ENCODE data around the gene NEDD4L. TPM values are rescaled to one million over a fixed set of nuclear protein-coding genes. Genes with fewer than 3 reads are reported as not detected.

NEDD4L gene
- total and polyA plus RNA-seq, 4 experiments from 2014 or later, result 2.8 to 4.1 (median 3.8) TPM

GRCh38 chr18:58026857-58027256, 17.2 kb upstream of the NEDD4L start:
- no peaks in the 10 kb centered on the region for H3K9me3 Mint-ChIP-seq
- no peaks in the 10 kb centered on the region for H3K4me1 Mint-ChIP-seq
- Histone ChIP-seq H3K9me3 (ENCODE audit: control insufficient read depth in 1 of 2, low read length in 2 of 2) (no peaks in the 10 kb centered on the region), H3K27ac (ENCODE audit: low read depth, low read length) (no peak overlapping the region), H3K36me3 (ENCODE audit: insufficient read depth, low read length) (no peaks in the 10 kb centered on the region), H3K4me1 (ENCODE audit: insufficient read depth, low read length) (no peaks in the 10 kb centered on the region), H3K27me3 (ENCODE audit: insufficient read depth, low read length) (no peaks in the 10 kb centered on the region), H3K4me3 (ENCODE audit: low read length in 2 of 2) (no peak overlapping the region)
- POLR2A ChIA-PET (ENCODE audit: partially characterized antibody), result no interaction called here
- no peak overlapping the region for H3K27ac Mint-ChIP-seq
- intact Hi-C loops (cut with micrococcal nuclease), result no loop called here
- no peaks in the 10 kb centered on the region for H3K36me3 Mint-ChIP-seq
- H3K4me3 Mint-ChIP-seq, result no peak overlapping the region
- CTCF ChIA-PET (ENCODE audit: partially characterized antibody), result no interaction called here
- peaks cover 3 to 4% of the 10 kb centered on the region in 2 donors for H3K27me3 Mint-ChIP-seq
- DNase-seq, result no peak

- H3K9me3 Mint-ChIP-seq, result no peaks in the 10 kb centered on the region
- Histone ChIP-seq H3K36me3 (ENCODE audit: insufficient read depth, low read length) (no peaks in the 10 kb centered on the region), H3K4me1 (ENCODE audit: insufficient read depth, low read length) (no peaks in the 10 kb centered on the region), H3K9me3 (ENCODE audit: control insufficient read depth in 1 of 2, low read length in 2 of 2) (no peaks in the 10 kb centered on the region), H3K4me3 (ENCODE audit: low read length in 2 of 2) (no peak overlapping the region), H3K27me3 (ENCODE audit: insufficient read depth, low read length) (no peaks in the 10 kb centered on the region), H3K27ac (ENCODE audit: low read depth, low read length) (no peak overlapping the region)
- H3K36me3 Mint-ChIP-seq, result no peaks in the 10 kb centered on the region
- intact Hi-C loops (cut with micrococcal nuclease), result no loop called here
- POLR2A ChIA-PET (ENCODE audit: partially characterized antibody), result no interaction called here
- H3K27ac Mint-ChIP-seq, result no peak overlapping the region
- CTCF ChIA-PET (ENCODE audit: partially characterized antibody), result no interaction called here
- DNase-seq, result no peak
- H3K4me3 Mint-ChIP-seq, result no peak overlapping the region
- no peaks in the 10 kb centered on the region for H3K4me1 Mint-ChIP-seq
- H3K27me3 Mint-ChIP-seq, result peaks cover 5 to 6% of the 10 kb centered on the region in 2 donors
Observed at GRCh38 chr18:58027341-58027740, 16.7 kb upstream of the NEDD4L start.

GRCh38 chr18:58028109-58028784, 15.8 kb upstream of the NEDD4L start:
- no peaks in the 10 kb centered on the region for H3K9me3 Mint-ChIP-seq

GRCh38 chr18:58032233-58032632, 11.8 kb upstream of the NEDD4L start:
- Mint-ChIP-seq H3K4me1 (no peaks in the 10 kb centered on the region), H3K9me3 (no peaks in the 10 kb centered on the region), H3K27me3 (peaks cover 13 to 22% of the 10 kb centered on the region in 2 donors), H3K4me3 (no peak overlapping the region), H3K36me3 (no peaks in the 10 kb centered on the region), H3K27ac (no peak overlapping the region)
- H3K27me3 ChIP-seq (ENCODE audit: insufficient read depth, low read length), result no peaks in the 10 kb centered on the region
- intact Hi-C loops (cut with micrococcal nuclease), result no loop called here
- H3K4me3 ChIP-seq (ENCODE audit: low read length in 2 of 2), result no peak overlapping the region
- no peaks in the 10 kb centered on the region for H3K9me3 ChIP-seq (ENCODE audit: control insufficient read depth in 1 of 2, low read length in 2 of 2)
- no peak overlapping the region for H3K27ac ChIP-seq (ENCODE audit: low read depth, low read length)
- ChIA-PET POLR2A (ENCODE audit: partially characterized antibody) (no interaction called here), CTCF (ENCODE audit: partially characterized antibody) (interaction anchor here (1.0 kb wide), 1 partner anchor 11 kb away, joined by 4 read pairs; the partner anchor contains the start of gene NEDD4L)
- DNase-seq, result no peak
- H3K36me3 ChIP-seq (ENCODE audit: insufficient read depth, low read length), result no peaks in the 10 kb centered on the region
- H3K4me1 ChIP-seq (ENCODE audit: insufficient read depth, low read length), result no peaks in the 10 kb centered on the region

More at GRCh38 chr18:58028109-58028784, 15.8 kb upstream of the NEDD4L start:
- Histone ChIP-seq H3K4me3 (ENCODE audit: low read length in 2 of 2) (no peak overlapping the region), H3K27me3 (ENCODE audit: insufficient read depth, low read length) (no peaks in the 10 kb centered on the region), H3K4me1 (ENCODE audit: insufficient read depth, low read length) (no peaks in the 10 kb centered on the region), H3K9me3 (ENCODE audit: control insufficient read depth in 1 of 2, low read length in 2 of 2) (no peaks in the 10 kb centered on the region), H3K27ac (ENCODE audit: low read depth, low read length) (no peak overlapping the region), H3K36me3 (ENCODE audit: insufficient read depth, low read length) (no peaks in the 10 kb centered on the region)
- Mint-ChIP-seq H3K36me3 (no peaks in the 10 kb centered on the region), H3K4me1 (no peaks in the 10 kb centered on the region), H3K4me3 (no peak overlapping the region), H3K27ac (no peak overlapping the region), H3K27me3 (peaks cover 6 to 10% of the 10 kb centered on the region in 2 donors)
- ChIA-PET CTCF (ENCODE audit: partially characterized antibody) (no interaction called here), POLR2A (ENCODE audit: partially characterized antibody) (no interaction called here)
- DNase-seq, result no peak
- intact Hi-C loops (cut with micrococcal nuclease), result no loop called here

- Histone ChIP-seq H3K9me3 (ENCODE audit: control insufficient read depth in 1 of 2, low read length in 2 of 2) (no peaks in the 10 kb centered on the region), H3K27me3 (ENCODE audit: insufficient read depth, low read length) (no peaks in the 10 kb centered on the region), H3K4me3 (ENCODE audit: low read length in 2 of 2) (no peak overlapping the region), H3K36me3 (ENCODE audit: insufficient read depth, low read length) (no peaks in the 10 kb centered on the region), H3K4me1 (ENCODE audit: insufficient read depth, low read length) (no peaks in the 10 kb centered on the region), H3K27ac (ENCODE audit: low read depth, low read length) (no peak overlapping the region)
- H3K36me3 Mint-ChIP-seq, result no peaks in the 10 kb centered on the region
- no peak overlapping the region for H3K27ac Mint-ChIP-seq
- POLR2A ChIA-PET (ENCODE audit: partially characterized antibody), result no interaction called here
- CTCF ChIA-PET (ENCODE audit: partially characterized antibody), result interaction anchor here (1.0 kb wide), 1 partner anchor 10 kb away, joined by 4 read pairs; the partner anchor contains the start of gene NEDD4L
- DNase-seq, result no peak
- H3K9me3 Mint-ChIP-seq, result no peaks in the 10 kb centered on the region
- H3K27me3 Mint-ChIP-seq, result peaks cover 14 to 22% of the 10 kb centered on the region in 2 donors
- H3K4me3 Mint-ChIP-seq, result no peak overlapping the region
- intact Hi-C loops (cut with micrococcal nuclease), result no loop called here
- no peaks in the 10 kb centered on the region for H3K4me1 Mint-ChIP-seq
Observed at GRCh38 chr18:58033216-58033615, 10.8 kb upstream of the NEDD4L start.

GRCh38 chr18:58034370-58034769, 9.7 kb upstream of the NEDD4L start:
- Mint-ChIP-seq H3K4me1 (peaks cover 0 to 4% (median 0%) of the 10 kb centered on the region in 4 donors), H3K27ac (no peak overlapping the region), H3K4me3 (no peak overlapping the region), H3K36me3 (no peaks in the 10 kb centered on the region), H3K27me3 (peaks cover 14 to 22% of the 10 kb centered on the region in 2 donors), H3K9me3 (no peaks in the 10 kb centered on the region)
- intact Hi-C loops (cut with micrococcal nuclease), result no loop called here
- CTCF ChIA-PET (ENCODE audit: partially characterized antibody), result no interaction called here
- H3K27ac ChIP-seq (ENCODE audit: low read depth, low read length), result no peak overlapping the region
- H3K27me3 ChIP-seq (ENCODE audit: insufficient read depth, low read length), result no peaks in the 10 kb centered on the region
- H3K4me3 ChIP-seq (ENCODE audit: low read length in 2 of 2), result no peak overlapping the region
- DNase-seq, result no peak
- H3K4me1 ChIP-seq (ENCODE audit: insufficient read depth, low read length), result no peaks in the 10 kb centered on the region
- H3K9me3 ChIP-seq (ENCODE audit: control insufficient read depth in 1 of 2, low read length in 2 of 2), result no peaks in the 10 kb centered on the region
- no peaks in the 10 kb centered on the region for H3K36me3 ChIP-seq (ENCODE audit: insufficient read depth, low read length)
- POLR2A ChIA-PET (ENCODE audit: partially characterized antibody), result no interaction called here

GRCh38 chr18:58037163-58037562, 6.9 kb upstream of the NEDD4L start:
- ChIA-PET POLR2A (ENCODE audit: partially characterized antibody) (no interaction called here), CTCF (ENCODE audit: partially characterized antibody) (interaction anchor here (0.7 kb wide), 1 partner anchor 85 kb away, joined by 3 read pairs; no protein-coding TSS in a partner anchor)
- H3K9me3 Mint-ChIP-seq, result no peaks in the 10 kb centered on the region
- no peaks in the 10 kb centered on the region for H3K36me3 Mint-ChIP-seq
- no peak for DNase-seq
- Histone ChIP-seq H3K4me3 (ENCODE audit: low read length in 2 of 2) (no peak overlapping the region), H3K27me3 (ENCODE audit: insufficient read depth, low read length) (no peaks in the 10 kb centered on the region), H3K36me3 (ENCODE audit: insufficient read depth, low read length) (no peaks in the 10 kb centered on the region), H3K9me3 (ENCODE audit: control insufficient read depth in 1 of 2, low read length in 2 of 2) (no peaks in the 10 kb centered on the region), H3K27ac (ENCODE audit: low read depth, low read length) (no peak overlapping the region), H3K4me1 (ENCODE audit: insufficient read depth, low read length) (no peaks in the 10 kb centered on the region)
- intact Hi-C loops (cut with micrococcal nuclease), result no loop called here
- H3K4me1 Mint-ChIP-seq, result peaks cover 3 to 9% (median 4%) of the 10 kb centered on the region in 4 donors
- peaks cover 14 to 23% of the 10 kb centered on the region in 2 donors for H3K27me3 Mint-ChIP-seq
- H3K4me3 Mint-ChIP-seq, result no peak overlapping the region
- no peak overlapping the region for H3K27ac Mint-ChIP-seq
